MG63 (cell line): ENCODE results near the gene BRMS1. TPM values are rescaled to one million over a fixed set of nuclear protein-coding genes. Genes with fewer than 3 reads are reported as not detected.
"Not testable (repeated sequence)": the region's sequence is repeated elsewhere in the genome, so short reads cannot be mapped to it uniquely, and the experiment has no call there.

Source experiments
- DNase-seq: peaks from one replicate; pipeline ENCODE4 v3.0.0-alpha.2; 2020
- H3K27me3 ChIP-seq: fragments of 250-450 bp; sonication (Bioruptor Pico); 2 replicates; pipeline ENCODE4 v1.5.1; 2020; ENCODE audit warnings: mild to moderate bottlenecking, moderate library complexity
- H3K36me3 ChIP-seq: fragments of 250-450 bp; sonication (Bioruptor Pico); 2 replicates; pipeline ENCODE4 v1.5.1; 2020; ENCODE audit warnings: mild to moderate bottlenecking, moderate library complexity
- H3K4me3 ChIP-seq: fragments of 250-450 bp; sonication (Bioruptor Pico); 2 replicates; pipeline ENCODE4 v1.5.1; 2020; ENCODE audit warnings: mild to moderate bottlenecking, moderate library complexity
- H3K9me3 ChIP-seq: fragments of 250-450 bp; sonication (Bioruptor Pico); 2 replicates; pipeline ENCODE4 v1.5.1; 2020; ENCODE audit warnings: mild to moderate bottlenecking, moderate library complexity
- total RNA-seq: library from RNA; depleted of rRNA; stranded (reverse); fragments of >200 nt; shearing (Covaris generic); gene quantifications from 2 replicates; pipeline ENCODE4 v1.2.3, GENCODE V29; 2014; ENCODE audit warnings: low replicate concordance; rRNA removed

Gene BRMS1
- 119 TPM in 2 replicates for total RNA-seq

DNA sequence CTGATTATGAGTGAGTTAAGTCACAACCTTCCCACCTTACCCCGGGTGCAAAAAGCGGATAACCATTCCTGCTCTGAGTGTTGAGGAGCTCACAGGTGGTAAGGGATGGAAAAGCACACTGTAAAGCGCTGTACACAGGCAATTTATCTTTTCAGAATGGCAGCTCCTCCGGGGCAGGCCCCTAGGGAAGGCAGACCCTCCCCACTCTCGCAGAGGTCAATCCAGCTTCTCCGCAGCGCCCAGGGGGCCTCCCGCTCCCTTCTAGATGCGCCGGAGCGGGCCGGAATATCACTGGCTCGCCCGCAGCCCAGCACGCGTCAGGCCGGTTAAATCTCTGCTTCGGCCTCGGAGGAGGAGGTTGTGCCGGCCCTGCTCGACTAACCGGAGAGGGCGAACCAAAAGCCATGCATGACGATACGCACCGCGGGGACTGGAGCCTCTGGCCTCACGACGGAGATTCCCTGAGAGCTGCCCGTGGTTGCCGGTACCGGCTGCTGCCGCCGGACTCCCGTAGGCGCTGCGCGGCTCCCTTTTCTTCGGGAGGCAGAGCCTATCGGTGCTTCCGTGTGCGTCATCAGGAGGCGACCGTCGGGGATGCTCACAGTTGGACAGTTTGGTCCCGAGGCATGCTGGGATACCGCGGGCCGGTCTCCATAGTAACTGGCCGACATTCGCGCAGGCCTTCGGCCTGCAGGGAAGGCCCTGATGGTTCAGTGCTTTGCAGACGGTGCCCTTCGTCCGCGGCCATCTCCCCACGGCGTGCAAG lies at the start of gene BRMS1:
Gene BRMS1, minus strand, starts transcription at position 555 of the 766 bp plus-strand sequence. CDS start 2,870 bp downstream, outside the sequence.
- no peaks in the 10 kb centered on the region for H3K27me3 ChIP-seq
- no peaks in the 10 kb centered on the region for H3K9me3 ChIP-seq
- H3K4me3 ChIP-seq: peak within 1 kb of the TSS; percentile 96
- DNase-seq: peak; percentile 97
- H3K36me3 ChIP-seq: peaks cover 33% of the 10 kb centered on the region

GRCh38 chr11:66393954-66394353 lies 49.0 kb upstream of the BRMS1 start:
- Histone ChIP-seq H3K9me3 (no peaks in the 10 kb centered on the region), H3K36me3 (no peaks in the 10 kb centered on the region)
- no peak for DNase-seq

GRCh38 chr11:66391322-66391721 lies 46.4 kb upstream of the BRMS1 start:
- no peaks in the 10 kb centered on the region for H3K9me3 ChIP-seq
- no peak overlapping the region for H3K4me3 ChIP-seq
- DNase-seq: no peak
- no peaks in the 10 kb centered on the region for H3K36me3 ChIP-seq
- peaks cover 10% of the 10 kb centered on the region for H3K27me3 ChIP-seq

More at GRCh38 chr11:66393954-66394353, 49.0 kb upstream of the BRMS1 start:
- H3K4me3 ChIP-seq: no peak overlapping the region
- H3K27me3 ChIP-seq: peaks cover 10% of the 10 kb centered on the region

DNA sequence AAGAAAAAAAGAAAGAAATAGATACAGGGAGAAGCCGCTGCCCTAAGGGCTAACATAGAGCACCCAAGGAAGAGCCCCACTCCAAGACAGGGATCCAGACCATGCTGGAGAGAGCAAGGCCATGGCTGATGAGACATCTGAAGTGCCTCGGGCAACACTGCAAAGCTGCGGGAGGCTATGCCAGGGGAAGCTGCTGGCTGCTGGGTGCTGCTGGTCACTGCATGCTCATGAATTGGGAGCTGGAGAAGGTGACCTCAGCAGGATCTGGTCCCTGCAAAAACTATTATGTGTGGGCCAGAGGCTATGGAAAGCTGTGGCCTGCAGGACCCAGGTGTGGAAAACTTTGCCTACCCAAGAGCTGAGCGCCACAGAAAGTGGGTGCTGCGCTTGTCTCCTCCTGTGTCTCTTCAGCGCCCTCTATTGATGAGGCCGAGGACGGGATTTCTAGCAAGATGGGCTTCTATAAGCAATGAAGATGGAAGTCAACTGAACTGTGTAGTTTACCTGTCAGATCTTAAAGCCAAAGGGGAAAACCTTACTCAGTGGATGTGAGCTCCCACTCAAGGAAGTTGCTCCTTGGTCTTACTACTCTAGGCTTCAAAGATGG lies 44.0 kb upstream of the BRMS1 start:
- H3K27me3 ChIP-seq: peaks cover 4% of the 10 kb centered on the region
- H3K36me3 ChIP-seq: no peaks in the 10 kb centered on the region
- DNase-seq: peak; percentile 55
- H3K4me3 ChIP-seq: no peak overlapping the region
- H3K9me3 ChIP-seq: no peaks in the 10 kb centered on the region

GRCh38 chr11:66386171-66387069 lies 41.5 kb upstream of the BRMS1 start:
- DNase-seq: peak; percentile 68
- peaks cover 4% of the 10 kb centered on the region for H3K27me3 ChIP-seq
- no peak overlapping the region for H3K4me3 ChIP-seq
- no peaks in the 10 kb centered on the region for H3K9me3 ChIP-seq
- H3K36me3 ChIP-seq: no peaks in the 10 kb centered on the region

- not testable (repeated sequence) for H3K4me3 ChIP-seq, DNase-seq, H3K9me3 ChIP-seq, H3K27me3 ChIP-seq, H3K36me3 ChIP-seq
These were observed 39.4 kb upstream of the BRMS1 start for GRCh38 chr11:66384316-66384715.

GRCh38 chr11:66380264-66380663 lies 35.4 kb upstream of the BRMS1 start:
- not testable (repeated sequence) for H3K4me3 ChIP-seq, DNase-seq, H3K27me3 ChIP-seq, H3K9me3 ChIP-seq, H3K36me3 ChIP-seq

- not testable (repeated sequence) for H3K4me3 ChIP-seq, DNase-seq, H3K9me3 ChIP-seq, H3K36me3 ChIP-seq
- peaks cover 31% of the 10 kb centered on the region for H3K27me3 ChIP-seq
These were observed 28.9 kb upstream of the BRMS1 start for GRCh38 chr11:66373690-66374287.

- DNase-seq: no peak
- H3K27me3 ChIP-seq: peaks cover 31% of the 10 kb centered on the region
- H3K36me3 ChIP-seq: no peaks in the 10 kb centered on the region
- no peak overlapping the region for H3K4me3 ChIP-seq
- no peaks in the 10 kb centered on the region for H3K9me3 ChIP-seq
These were observed 28.4 kb upstream of the BRMS1 start for GRCh38 chr11:66373265-66373664.

DNA sequence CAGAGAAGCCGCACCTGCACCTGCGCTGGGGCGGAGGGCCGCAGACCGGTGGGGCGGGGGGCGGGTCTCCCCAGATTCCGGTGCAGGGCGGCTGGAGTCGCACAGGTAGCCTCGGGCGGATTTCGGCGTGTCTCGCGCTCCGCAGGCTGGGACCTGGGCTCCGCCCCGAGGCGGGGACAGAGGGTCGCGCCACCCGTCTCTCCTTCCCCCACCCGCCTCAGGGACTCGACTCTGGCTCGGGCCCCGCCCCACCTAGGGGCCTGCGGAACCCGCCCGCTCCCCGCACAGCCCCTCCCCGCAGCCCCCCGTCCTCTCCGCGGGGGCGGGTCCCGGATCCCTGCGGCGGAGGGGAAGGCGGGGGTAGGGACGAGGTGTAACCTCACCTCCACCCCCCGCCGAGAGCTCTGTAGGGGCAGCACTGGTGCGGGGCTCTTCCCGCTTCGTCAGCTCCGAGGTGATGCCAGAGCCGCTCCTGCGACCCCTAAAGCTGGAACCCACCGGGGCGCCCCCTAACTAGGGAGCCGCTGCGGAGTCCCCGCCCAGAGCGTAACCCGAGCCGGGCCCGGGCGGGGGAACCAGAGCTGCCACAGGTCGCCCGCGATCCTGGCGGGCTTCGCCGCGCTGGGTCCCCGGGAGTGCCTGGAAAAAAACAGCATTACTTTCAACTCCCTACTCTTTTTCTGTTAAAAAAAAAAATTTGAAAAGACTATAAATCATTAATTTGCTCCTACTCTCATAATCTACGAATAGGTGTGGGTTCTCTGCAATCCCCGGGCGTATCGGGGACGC lies 26.9 kb upstream of the BRMS1 start, which contains the start of gene SLC29A2:
Gene SLC29A2, minus strand, starts transcription at position 134 of the 789 bp plus-strand sequence. CDS start 169 bp downstream, outside the sequence.
- Histone ChIP-seq H3K4me3 (peak within 1 kb of the TSS; percentile 27), H3K36me3 (no peaks in the 10 kb centered on the region), H3K27me3 (peaks cover 31% of the 10 kb centered on the region), H3K9me3 (no peaks in the 10 kb centered on the region)
- DNase-seq: no peak

DNA sequence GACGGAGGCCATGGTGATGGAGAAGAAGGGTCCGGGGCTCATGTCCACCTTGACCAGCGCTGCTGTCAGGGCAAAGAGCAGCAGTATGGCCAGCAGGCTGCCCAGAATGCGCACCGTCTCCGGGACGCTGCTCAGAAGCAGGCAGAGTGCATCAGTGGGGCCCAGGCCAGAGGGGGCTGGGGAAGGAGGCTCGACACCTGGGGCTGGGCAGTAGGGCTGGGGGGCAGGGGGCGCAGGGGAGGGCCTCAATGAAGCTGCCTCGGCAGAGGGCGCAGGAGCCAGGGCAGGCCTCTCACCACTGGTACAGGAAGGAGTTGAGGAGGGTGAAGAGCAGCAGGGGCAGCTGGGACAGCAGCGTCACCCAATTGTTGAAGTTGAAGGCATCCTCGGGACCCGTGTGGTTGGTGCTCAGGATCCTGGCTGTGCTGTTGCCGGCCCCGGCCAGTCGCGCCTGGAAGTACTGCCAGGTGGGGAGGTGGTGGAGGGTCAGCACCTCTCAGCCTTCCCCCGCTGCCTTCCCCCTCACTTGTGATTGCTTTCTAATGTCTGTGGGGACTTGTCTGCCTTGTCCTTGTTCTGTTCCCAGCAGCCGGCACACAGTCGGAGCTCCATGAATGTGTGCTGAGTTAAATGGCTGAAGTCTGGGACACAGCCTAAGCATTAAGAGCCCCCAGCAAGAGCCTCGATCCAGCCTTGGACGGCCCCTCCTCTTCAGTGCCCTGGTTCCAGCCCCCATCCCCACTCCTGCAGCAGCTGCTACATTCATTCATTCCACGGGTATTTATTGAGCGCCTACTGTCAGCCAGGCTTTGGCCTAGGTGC lies 24.4 kb upstream of the BRMS1 start:
- no peak overlapping the region for H3K4me3 ChIP-seq
- H3K27me3 ChIP-seq: peaks cover 28% of the 10 kb centered on the region

GRCh38 chr11:66368484-66368883 lies 23.6 kb upstream of the BRMS1 start:
- Histone ChIP-seq H3K36me3 (no peaks in the 10 kb centered on the region), H3K27me3 (peaks cover 26% of the 10 kb centered on the region), H3K4me3 (no peak overlapping the region), H3K9me3 (no peaks in the 10 kb centered on the region)
- DNase-seq: no peak

More for the DNA sequence above, 24.4 kb upstream of the BRMS1 start:
- no peak for DNase-seq
- Histone ChIP-seq H3K9me3 (no peaks in the 10 kb centered on the region), H3K36me3 (no peaks in the 10 kb centered on the region)

- Histone ChIP-seq H3K36me3 (no peaks in the 10 kb centered on the region), H3K9me3 (no peaks in the 10 kb centered on the region), H3K4me3 (no peak overlapping the region), H3K27me3 (peaks cover 19% of the 10 kb centered on the region)
- DNase-seq: no peak
These were observed 22.8 kb upstream of the BRMS1 start for GRCh38 chr11:66367561-66368312.

DNA sequence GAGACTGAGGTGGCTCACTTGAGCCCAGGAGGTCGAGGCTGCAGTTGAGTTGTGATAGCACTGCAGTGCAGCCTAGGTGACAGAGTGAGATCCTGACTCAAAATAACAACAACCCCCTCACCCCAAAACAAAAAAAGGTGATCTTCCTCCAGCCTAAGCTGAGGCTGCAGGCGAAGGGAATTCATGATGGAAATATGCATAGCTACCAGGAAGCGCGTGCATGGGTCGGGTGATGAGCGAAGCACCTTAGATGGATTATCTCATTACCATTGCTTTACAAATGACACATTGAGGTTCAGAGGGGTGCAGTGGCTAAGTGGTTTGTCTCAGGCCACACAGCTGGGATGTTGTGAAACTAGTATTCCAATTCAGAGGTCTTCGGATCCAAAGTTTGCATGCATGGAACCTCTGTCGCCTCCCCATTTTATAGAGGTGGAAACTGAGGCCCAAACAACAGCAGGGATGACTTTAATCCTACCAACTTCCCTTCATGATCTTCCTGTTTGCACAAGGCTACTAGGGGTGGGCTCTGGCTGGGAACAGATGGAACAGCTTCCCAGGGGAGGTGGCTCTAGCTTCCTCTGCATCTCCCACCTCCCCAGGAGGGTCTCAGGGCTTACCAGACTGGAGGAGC lies 22.1 kb upstream of the BRMS1 start:
- H3K4me3 ChIP-seq: no peak overlapping the region
- peaks cover 11% of the 10 kb centered on the region for H3K27me3 ChIP-seq
- H3K36me3 ChIP-seq: no peaks in the 10 kb centered on the region
- no peaks in the 10 kb centered on the region for H3K9me3 ChIP-seq
- DNase-seq: no peak
